Neural cell (in vitro differentiated cells): ENCODE data around the gene PRR23C. TPM values are rescaled to one million over a fixed set of nuclear protein-coding genes. Genes with fewer than 3 reads are reported as not detected.

Experiments used
- H2AFZ ChIP-seq: fragments of 200-600, 300-800 bp; sonication (generic), shearing (Covaris generic); 2 replicates; pipeline ENCODE4 v1.6.0; 2014; ENCODE audit warnings: low read depth, mild to moderate bottlenecking, antibody characterized with exemption, low read length, moderate library complexity
- H3F3A ChIP-seq: fragments of 200-600 bp; shearing (Covaris generic); 2 replicates; pipeline ENCODE4 v1.6.1; 2016; ENCODE audit warnings: mild to moderate bottlenecking, moderate library complexity, mixed read lengths, antibody characterized with exemption, low read length; ENCODE audit not compliant: insufficient read depth, poor library complexity, severe bottlenecking
- H3K27ac ChIP-seq: fragments of 200-600, 300-800 bp; sonication (generic), shearing (Covaris generic); 2 replicates; pipeline ENCODE4 v1.5.1; 2014; ENCODE audit warnings: mild to moderate bottlenecking, low read length, moderate library complexity
- H3K27me3 ChIP-seq: fragments of 300-800, 200-600 bp; sonication (generic), shearing (Covaris generic); 2 replicates; pipeline ENCODE4 v1.6.0; 2014; ENCODE audit warnings: mild to moderate bottlenecking, low read depth, low read length, moderate library complexity; ENCODE audit not compliant: insufficient read depth
- H3K36me3 ChIP-seq: fragments of 300-800, 200-600 bp; sonication (generic), shearing (Covaris generic); 2 replicates; pipeline ENCODE4 v1.5.1; 2014; ENCODE audit warnings: mild to moderate bottlenecking, antibody characterized with exemption, low read length, moderate library complexity; ENCODE audit not compliant: insufficient read depth
- H3K4me2 ChIP-seq: fragments of 300-800, 200-600 bp; sonication (generic), shearing (Covaris generic); 2 replicates; pipeline ENCODE4 v1.6.0; 2014; ENCODE audit warnings: mild to moderate bottlenecking, low read length
- H3K4me3 ChIP-seq: fragments of 300-800, 200-600 bp; sonication (generic), shearing (Covaris generic); 2 replicates; pipeline ENCODE4 v1.5.1; 2014; ENCODE audit warnings: mild to moderate bottlenecking, low read length, moderate library complexity
- H3K79me2 ChIP-seq: fragments of 200-600 bp; shearing (Covaris generic); replicated peaks from 2 replicates; pipeline ENCODE4 v1.6.0; 2014; ENCODE audit warnings: mild to moderate bottlenecking, low read length, moderate library complexity; ENCODE audit not compliant: insufficient read depth
- H3K9ac ChIP-seq: fragments of 300-800, 200-600 bp; sonication (generic), shearing (Covaris generic); 2 replicates; pipeline ENCODE4 v1.6.1; 2016; ENCODE audit warnings: mild to moderate bottlenecking, low read length, mixed read lengths
- H3K9me2 ChIP-seq: fragments of 200-600 bp; shearing (Covaris generic); 2 replicates; pipeline ENCODE4 v1.6.1; 2016; ENCODE audit warnings: mild to moderate bottlenecking, low read length, mixed read lengths; ENCODE audit not compliant: insufficient read depth
- H3K9me3 ChIP-seq: fragments of 200-600, 300-800 bp; sonication (generic), shearing (Covaris generic); 2 replicates; pipeline ENCODE4 v1.6.1; 2016; ENCODE audit warnings: mild to moderate bottlenecking, mixed run types, low read length, moderate library complexity, mixed read lengths
- H4K20me1 ChIP-seq: fragments of 200-600 bp; shearing (Covaris generic); 2 replicates; pipeline ENCODE4 v1.6.1; 2016; ENCODE audit warnings: mild to moderate bottlenecking, mixed run types; ENCODE audit not compliant: insufficient read depth
- EP300 ChIP-seq: fragments of 450-650 bp; conservative IDR thresholded peaks from 2 replicates; pipeline ENCODE4 v1.6.1; 2014; ENCODE audit warnings: antibody characterized with exemption, mild to moderate bottlenecking, moderate library complexity; ENCODE audit not compliant: poor library complexity, severe bottlenecking
- EZH2 ChIP-seq: fragments of 200-600, 300-800 bp; shearing (Covaris generic), sonication (generic); IDR thresholded peaks from 2 replicates; pipeline ENCODE4 v1.6.1; 2014; ENCODE audit warnings: antibody characterized with exemption, low read length, borderline replicate concordance, mild to moderate bottlenecking; ENCODE audit not compliant: insufficient read depth, poor library complexity, severe bottlenecking
- MXI1 ChIP-seq: fragments of 450-650 bp; conservative IDR thresholded peaks from 2 replicates; pipeline ENCODE4 v1.6.1; 2014; ENCODE audit warnings: antibody characterized with exemption, mild to moderate bottlenecking; ENCODE audit not compliant: poor library complexity, severe bottlenecking
- POLR2AphosphoS5 ChIP-seq: IDR thresholded peaks from 2 replicates; pipeline ENCODE4 v1.6.1; 2012
- RAD21 ChIP-seq: fragments of 450-650 bp; conservative IDR thresholded peaks from 2 replicates; pipeline ENCODE4 v1.6.1; 2014; ENCODE audit warnings: antibody characterized with exemption, mild to moderate bottlenecking, moderate library complexity
- SMC3 ChIP-seq: fragments of 450-650 bp; conservative IDR thresholded peaks from 2 replicates; pipeline ENCODE4 v1.6.1; 2014; ENCODE audit warnings: antibody characterized with exemption, mild to moderate bottlenecking, moderate library complexity; ENCODE audit not compliant: poor library complexity
- TAF1 ChIP-seq: IDR thresholded peaks from 2 replicates; pipeline ENCODE4 v1.6.1; 2012; ENCODE audit warnings: low read depth
- polyA minus RNA-seq: library from RNA; depleted of rRNA, polyadenylated mRNA; stranded (reverse); fragments of >200 nt; gene quantifications from 2 replicates; pipeline ENCODE4 v1.2.3, GENCODE V29; 2014
- polyA plus RNA-seq: library from polyadenylated mRNA; depleted of rRNA; stranded (reverse); fragments of >200 nt; gene quantifications from 2 replicates; pipeline ENCODE4 v1.2.3, GENCODE V29; 2014
- TF ChIP-seq, protein P1 (sequence below): IDR thresholded peaks from 2 replicates; pipeline ENCODE4 v1.6.1; 2012; ENCODE audit warnings: borderline replicate concordance
- TF ChIP-seq, protein P2 (sequence below): fragments of 450-650 bp; IDR thresholded peaks from 2 replicates; pipeline ENCODE4 v1.5.1; 2014; ENCODE audit warnings: antibody characterized with exemption, mild to moderate bottlenecking, moderate library complexity; ENCODE audit not compliant: poor library complexity, severe bottlenecking

PRR23C gene
- polyA plus RNA-seq, result not detected in 2 replicates
- polyA minus RNA-seq, result not detected in 2 replicates

DNA sequence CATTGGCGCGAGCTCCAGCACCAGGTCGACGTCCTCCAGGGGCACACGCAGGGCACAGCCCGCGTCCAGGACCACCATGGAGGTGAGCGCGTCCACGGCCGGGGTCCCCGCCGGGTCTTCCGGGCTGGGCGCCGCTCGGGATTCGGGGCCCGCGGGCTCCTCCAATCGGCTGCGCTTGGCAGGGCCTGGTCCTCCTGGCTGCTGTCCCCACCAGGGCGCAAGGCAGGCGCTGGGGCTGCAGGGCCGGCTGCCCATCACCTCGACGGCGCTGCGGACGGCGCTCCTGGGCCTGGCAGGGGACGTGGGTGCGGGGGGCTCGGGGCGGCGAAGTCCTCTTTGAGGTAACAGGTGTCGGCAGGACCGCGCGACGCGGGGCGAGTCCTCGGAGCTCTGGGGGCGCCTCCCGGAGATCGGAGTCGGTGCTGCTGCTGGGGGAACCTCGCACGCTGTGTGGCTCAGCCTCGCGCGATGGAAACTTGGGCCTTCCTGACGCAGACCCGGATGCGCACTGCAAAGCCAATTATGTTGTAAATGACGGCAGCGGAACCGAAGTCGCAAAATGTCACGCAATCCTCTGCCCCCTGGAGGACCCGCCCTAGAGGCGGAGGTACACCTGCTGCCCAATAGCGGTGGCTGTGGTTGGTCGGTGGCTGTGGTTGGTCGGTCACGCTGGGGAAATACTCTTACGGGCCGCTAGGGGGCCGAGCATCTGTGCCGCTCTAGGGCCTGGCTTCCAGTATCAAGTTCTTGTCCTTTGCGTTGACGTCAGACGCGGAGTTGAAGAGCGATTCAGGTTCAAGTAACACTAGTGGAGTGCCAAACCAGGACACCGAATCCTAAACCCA lies at the start of gene PRR23C:
Gene PRR23C, minus strand, starts transcription at position 527 of the 845 bp plus-strand sequence. Its CDS starts 272 bp downstream, at position 255.
- Histone ChIP-seq H3K9ac (no peak within 1 kb of the TSS), H2AFZ (no peak within 1 kb of the TSS), H3K9me2 (no peaks in the 10 kb centered on the region), H3K36me3 (no peaks in the 10 kb centered on the region), H4K20me1 (no peaks in the 10 kb centered on the region), H3K27me3 (no peaks in the 10 kb centered on the region), H3K27ac (no peak within 1 kb of the TSS), H3K4me2 (no peak within 1 kb of the TSS), H3K9me3 (no peaks in the 10 kb centered on the region), H3K79me2 (no peaks in the 10 kb centered on the region), H3K4me3 (no peak within 1 kb of the TSS), H3F3A (no peaks in the 10 kb centered on the region)
- TF ChIP-seq MXI1 (no peak), POLR2AphosphoS5 (no peak), TAF1 (no peak), EP300 (no peak), RAD21 (no peak), EZH2 (no peak), SMC3 (no peak)
- TF ChIP-seq, protein P1, sequence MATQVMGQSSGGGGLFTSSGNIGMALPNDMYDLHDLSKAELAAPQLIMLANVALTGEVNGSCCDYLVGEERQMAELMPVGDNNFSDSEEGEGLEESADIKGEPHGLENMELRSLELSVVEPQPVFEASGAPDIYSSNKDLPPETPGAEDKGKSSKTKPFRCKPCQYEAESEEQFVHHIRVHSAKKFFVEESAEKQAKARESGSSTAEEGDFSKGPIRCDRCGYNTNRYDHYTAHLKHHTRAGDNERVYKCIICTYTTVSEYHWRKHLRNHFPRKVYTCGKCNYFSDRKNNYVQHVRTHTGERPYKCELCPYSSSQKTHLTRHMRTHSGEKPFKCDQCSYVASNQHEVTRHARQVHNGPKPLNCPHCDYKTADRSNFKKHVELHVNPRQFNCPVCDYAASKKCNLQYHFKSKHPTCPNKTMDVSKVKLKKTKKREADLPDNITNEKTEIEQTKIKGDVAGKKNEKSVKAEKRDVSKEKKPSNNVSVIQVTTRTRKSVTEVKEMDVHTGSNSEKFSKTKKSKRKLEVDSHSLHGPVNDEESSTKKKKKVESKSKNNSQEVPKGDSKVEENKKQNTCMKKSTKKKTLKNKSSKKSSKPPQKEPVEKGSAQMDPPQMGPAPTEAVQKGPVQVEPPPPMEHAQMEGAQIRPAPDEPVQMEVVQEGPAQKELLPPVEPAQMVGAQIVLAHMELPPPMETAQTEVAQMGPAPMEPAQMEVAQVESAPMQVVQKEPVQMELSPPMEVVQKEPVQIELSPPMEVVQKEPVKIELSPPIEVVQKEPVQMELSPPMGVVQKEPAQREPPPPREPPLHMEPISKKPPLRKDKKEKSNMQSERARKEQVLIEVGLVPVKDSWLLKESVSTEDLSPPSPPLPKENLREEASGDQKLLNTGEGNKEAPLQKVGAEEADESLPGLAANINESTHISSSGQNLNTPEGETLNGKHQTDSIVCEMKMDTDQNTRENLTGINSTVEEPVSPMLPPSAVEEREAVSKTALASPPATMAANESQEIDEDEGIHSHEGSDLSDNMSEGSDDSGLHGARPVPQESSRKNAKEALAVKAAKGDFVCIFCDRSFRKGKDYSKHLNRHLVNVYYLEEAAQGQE, result no peak
- TF ChIP-seq, protein P2, sequence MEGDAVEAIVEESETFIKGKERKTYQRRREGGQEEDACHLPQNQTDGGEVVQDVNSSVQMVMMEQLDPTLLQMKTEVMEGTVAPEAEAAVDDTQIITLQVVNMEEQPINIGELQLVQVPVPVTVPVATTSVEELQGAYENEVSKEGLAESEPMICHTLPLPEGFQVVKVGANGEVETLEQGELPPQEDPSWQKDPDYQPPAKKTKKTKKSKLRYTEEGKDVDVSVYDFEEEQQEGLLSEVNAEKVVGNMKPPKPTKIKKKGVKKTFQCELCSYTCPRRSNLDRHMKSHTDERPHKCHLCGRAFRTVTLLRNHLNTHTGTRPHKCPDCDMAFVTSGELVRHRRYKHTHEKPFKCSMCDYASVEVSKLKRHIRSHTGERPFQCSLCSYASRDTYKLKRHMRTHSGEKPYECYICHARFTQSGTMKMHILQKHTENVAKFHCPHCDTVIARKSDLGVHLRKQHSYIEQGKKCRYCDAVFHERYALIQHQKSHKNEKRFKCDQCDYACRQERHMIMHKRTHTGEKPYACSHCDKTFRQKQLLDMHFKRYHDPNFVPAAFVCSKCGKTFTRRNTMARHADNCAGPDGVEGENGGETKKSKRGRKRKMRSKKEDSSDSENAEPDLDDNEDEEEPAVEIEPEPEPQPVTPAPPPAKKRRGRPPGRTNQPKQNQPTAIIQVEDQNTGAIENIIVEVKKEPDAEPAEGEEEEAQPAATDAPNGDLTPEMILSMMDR, result no peak

DNA sequence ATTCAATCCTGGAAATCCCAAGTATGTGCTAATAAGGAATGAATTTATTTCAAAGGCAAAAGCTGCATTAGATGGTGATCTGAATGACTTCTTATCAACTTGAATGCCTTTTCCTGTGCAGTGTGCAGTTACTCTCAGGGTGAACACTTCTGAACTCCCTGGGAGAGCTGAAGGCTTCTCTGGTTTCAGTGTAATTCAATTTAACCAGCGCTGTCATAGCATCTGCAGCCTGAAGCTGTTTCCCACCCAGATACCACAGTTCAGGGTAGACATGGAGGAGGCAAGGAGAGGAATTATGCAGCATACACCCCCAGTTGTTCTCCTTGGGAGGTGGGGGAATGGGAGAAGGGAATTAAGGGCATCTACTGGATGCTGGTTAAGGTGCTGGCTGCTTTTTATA lies 49.1 kb upstream of the PRR23C start:
- Histone ChIP-seq H3K9ac (no peak overlapping the region), H3K79me2 (no peaks in the 10 kb centered on the region), H3K9me2 (no peaks in the 10 kb centered on the region), H3K9me3 (no peaks in the 10 kb centered on the region), H2AFZ (no peak overlapping the region), H3K4me2 (no peak overlapping the region), H4K20me1 (no peaks in the 10 kb centered on the region), H3K36me3 (no peaks in the 10 kb centered on the region), H3K4me3 (no peak overlapping the region), H3F3A (no peaks in the 10 kb centered on the region), H3K27me3 (no peaks in the 10 kb centered on the region), H3K27ac (no peak overlapping the region)
- TF ChIP-seq, protein P2, result no peak
- no peak for TF ChIP-seq TAF1
- TF ChIP-seq, protein P1, result no peak
- TF ChIP-seq SMC3, result no peak
- TF ChIP-seq RAD21, result no peak
- TF ChIP-seq POLR2AphosphoS5, result no peak
- no peak for TF ChIP-seq EZH2
